DMS53 treated with DMSO at 0.1 percent for 48 hours (cell line): Measurements from ENCODE around the gene NEU1.
"Not testable (repeated sequence)": the region's sequence is repeated elsewhere in the genome, so short reads cannot be mapped to it uniquely, and the experiment has no call there.

Experiments
- DNase-seq: peaks from one replicate; lab custom pipeline; 2025; ENCODE audit not compliant: unreplicated experiment; lab: John Stamatoyannopoulos, UW

The NEU1 gene

GRCh38 chr6:31875877-31876276, 13.3 kb upstream of the NEU1 start:
- DNase-seq, result no peak

- DNase-seq, result no peak
Observed at GRCh38 chr6:31874836-31875572, 12.4 kb upstream of the NEU1 start.

GRCh38 chr6:31874084-31874670, 11.6 kb upstream of the NEU1 start:
- no peak for DNase-seq

- no peak for DNase-seq
Observed at GRCh38 chr6:31871046-31871659, 8.5 kb upstream of the NEU1 start.

GRCh38 chr6:31870385-31870921, 7.8 kb upstream of the NEU1 start:
- DNase-seq, result no peak

- no peak for DNase-seq
Observed at GRCh38 chr6:31869343-31869742, 6.7 kb upstream of the NEU1 start.

- not testable (repeated sequence) for DNase-seq
Observed at GRCh38 chr6:31868658-31868971, 6.0 kb upstream of the NEU1 start.

- no peak for DNase-seq
Observed at GRCh38 chr6:31865205-31866118, 2.8 kb upstream of the NEU1 start.

GRCh38 chr6:31864818-31865204, 2.2 kb upstream of the NEU1 start:
- no peak for DNase-seq

- not testable (repeated sequence) for DNase-seq
Observed at GRCh38 chr6:31864123-31864562, 1.5 kb upstream of the NEU1 start.

GRCh38 chr6:31861919-31862343, 690 bp downstream of the NEU1 start:
- no peak for DNase-seq

- DNase-seq, result no peak
Observed at GRCh38 chr6:31861150-31861549, 1.5 kb downstream of the NEU1 start.

- no peak for DNase-seq
Observed at GRCh38 chr6:31860349-31860748, 2.3 kb downstream of the NEU1 start.

- DNase-seq, result no peak
Observed at GRCh38 chr6:31859923-31860322, 2.7 kb downstream of the NEU1 start.

- no peak for DNase-seq
Observed at GRCh38 chr6:31858707-31859106, 3.9 kb downstream of the NEU1 start.

- DNase-seq, result not testable (repeated sequence)
Observed at GRCh38 chr6:31857774-31858173, 4.8 kb downstream of the NEU1 start.

- DNase-seq, result not testable (repeated sequence)
Observed at GRCh38 chr6:31851980-31852718, 10.5 kb downstream of the NEU1 start.

- no peak for DNase-seq
Observed at GRCh38 chr6:31851485-31851832, 11.2 kb downstream of the NEU1 start.

- no peak for DNase-seq
Observed at GRCh38 chr6:31850765-31851484, 11.7 kb downstream of the NEU1 start.
